Psoas muscle (tissue), 8 donors: Measurements from ENCODE around the gene TSPAN9. TPM values are rescaled to one million over a fixed set of nuclear protein-coding genes. Genes with fewer than 3 reads are reported as not detected.

Experiments used
- ATAC-seq, 4 donors: fragments of 200-7000 bp; cut with Tn5 transposase; one replicate each; pipeline ENCODE4 v1.9.1; 2020; ENCODE audit warnings: moderate library complexity in 3 of 4, mild to moderate bottlenecking in 2 of 4
- DNase-seq, 2 donors: peaks; one replicate each; pipeline ENCODE4 v3.0.0-alpha.2; 2020
- H3K27ac ChIP-seq: fragments of 200-600 bp; one replicate; pipeline ENCODE4 v1.8.0; 2022
- H3K27me3 ChIP-seq, 3 donors: fragments of 200-600 bp in 1 of 3; one replicate each; pipeline versions ENCODE4 v1.6.1 to v1.8.0; 2013 to 2022; ENCODE audit warnings: low read length in 2 of 3, mild to moderate bottlenecking in 2 of 3, moderate library complexity in 1 of 3; ENCODE audit not compliant: insufficient read depth in 3 of 3
- H3K36me3 ChIP-seq, 2 donors: fragments of 200-600 bp in 1 of 2; one replicate each; pipeline versions ENCODE4 v1.6.1 to v1.8.0; 2013 to 2022; ENCODE audit warnings: low read depth in 1 of 2, mild to moderate bottlenecking in 1 of 2, moderate library complexity in 1 of 2; ENCODE audit not compliant: insufficient read depth in 1 of 2
- H3K4me1 ChIP-seq: fragments of 200-600 bp; one replicate; pipeline ENCODE4 v1.8.0; 2022
- H3K4me3 ChIP-seq: fragments of 200-600 bp; one replicate; pipeline ENCODE4 v1.8.0; 2022; ENCODE audit warnings: mild to moderate bottlenecking
- H3K9me3 ChIP-seq: fragments of 200-600 bp; one replicate; pipeline ENCODE4 v1.8.0; 2022
- CTCF ChIP-seq: fragments of 200-600 bp; IDR thresholded peaks from one replicate; pipeline ENCODE4 v1.8.0; 2022; ENCODE audit warnings: antibody characterized with exemption
- WGBS, 3 donors: extraction: QIAGEN DNeasy Blood & Tissue Kit; methylation state at CpG; one replicate each; pipeline versions ENCODE4 v1.1.6 to v1.1.7; 2013; 5-methylcytosine and 5-hydroxymethylcytosine counted together
- intact Hi-C, 2 donors: fragments of 100-400 bp; cut with DNase I; formaldehyde crosslinking; loops; one replicate each; pipeline versions ENCODE4 v1.11.0 to v1.14.2; 2022
- polyA plus RNA-seq, 3 donors: library from polyadenylated mRNA; stranded (reverse); fragments of 200-250 nt; gene quantifications; one replicate each; pipeline ENCODE4 v1.2.3, GENCODE V29; 2013
- total RNA-seq, 4 donors: library from RNA; stranded (reverse); fragmentation: NEBNext Ultra II Directional in 2 of 4; extraction: Animal tissue kit (Norgen Biotek cat#: 25700) in 2 of 4; gene quantifications; one replicate each; pipeline versions ENCODE4 v1.2.1 to v1.2.4, GENCODE V29; 2021 to 2023
- donor health status: healthy with polysubstance abuse.
- donor health status: DM: no; HTN: no; CAD: no; lungs with moderate emphysema.
- donor health status: Bipolar disorder and iron deficiency.
- donor health status: healthy.
- donor health status: DM: yes; HTN: yes; CAD: no.
- donor health status: DM: no; HTN: no; CAD: no.
- donor health status: DM: no; HTN: no; CAD: no.
- donor health status: DM: yes; HTN: yes; CAD: no.

TSPAN9 gene
- total and polyA plus RNA-seq, 7 donors = 6.4 to 28.0 (median 11.6) TPM

- Histone ChIP-seq H3K9me3 (no peaks in the 10 kb centered on the region), H3K4me1 (peaks cover 5% of the 10 kb centered on the region), H3K36me3 (no peaks in the 10 kb centered on the region), H3K27me3 (no peaks in the 10 kb centered on the region), H3K4me3 (no peak overlapping the region), H3K27ac (no peak overlapping the region)
- DNase-seq = no peak
- no peak for ATAC-seq
- WGBS, 3 donors = 93 to 96% (median 95%) methylated on average over 12 to 13 of the region's 13 CpGs
- intact Hi-C loops = no loop called here
- TF ChIP-seq CTCF = no peak
These were observed 186.1 kb downstream of the TSPAN9 start for GRCh38 chr12:3263282-3263681.

- no peak for ATAC-seq
- intact Hi-C loops = no loop called here
These were observed 187.1 kb downstream of the TSPAN9 start for GRCh38 chr12:3263939-3264922.

GRCh38 chr12:3265406-3265805 lies 188.2 kb downstream of the TSPAN9 start:
- no peaks in the 10 kb centered on the region for H3K27me3 ChIP-seq
- intact Hi-C loops = no loop called here
- 96 to 99% (median 96%) methylated on average over 8 of the region's 8 CpGs for WGBS, 3 donors
- H3K36me3 ChIP-seq = no peaks in the 10 kb centered on the region
- no peak for TF ChIP-seq CTCF
- H3K4me1 ChIP-seq = peaks cover 5% of the 10 kb centered on the region
- no peak overlapping the region for H3K4me3 ChIP-seq
- no peaks in the 10 kb centered on the region for H3K9me3 ChIP-seq
- no peak for DNase-seq
- no peak for ATAC-seq
- H3K27ac ChIP-seq = no peak overlapping the region

More at GRCh38 chr12:3263939-3264922, 187.1 kb downstream of the TSPAN9 start:
- TF ChIP-seq CTCF = no peak
- Histone ChIP-seq H3K36me3 (no peaks in the 10 kb centered on the region), H3K27me3 (no peaks in the 10 kb centered on the region), H3K27ac (no peak overlapping the region), H3K4me3 (no peak overlapping the region), H3K4me1 (peaks cover 5% of the 10 kb centered on the region), H3K9me3 (no peaks in the 10 kb centered on the region)
- no peak for DNase-seq
- 80 to 86% (median 83%) methylated on average over 35 of the region's 35 CpGs for WGBS, 3 donors

- intact Hi-C loops = no loop called here
- no peak for TF ChIP-seq CTCF
- Histone ChIP-seq H3K27me3 (no peaks in the 10 kb centered on the region), H3K4me1 (peaks cover 5% of the 10 kb centered on the region), H3K27ac (no peak overlapping the region), H3K36me3 (no peaks in the 10 kb centered on the region), H3K9me3 (no peaks in the 10 kb centered on the region), H3K4me3 (no peak overlapping the region)
- ATAC-seq (peak in 2 of 4 donors; percentile 25 to 44), DNase-seq (no peak)
- WGBS, 3 donors = 56 to 78% (median 65%) methylated on average over 8 of the region's 8 CpGs
These were observed 189.5 kb downstream of the TSPAN9 start for GRCh38 chr12:3266638-3267037.
